Spleen (tissue), 7 donors: ENCODE results near the gene ZNF30.

Source experiments
- CTCF ChIP-seq, 11 experiments: fragments of 200-600 bp in 7 of 11; fragments of 450-650 bp in 4 of 11; sonication (generic) in 4 of 11; IDR thresholded peaks in 8 of 11; conservative IDR thresholded peaks in 3 of 11; 1 replicate in 7 of 11; 2 replicates in 4 of 11; pipeline versions ENCODE4 v1.4.0 to v1.8.0; 2016 to 2021; ENCODE audit warnings: antibody characterized with exemption in 11 of 11, inconsistent platforms in 4 of 11, mild to moderate bottlenecking in 1 of 11
- POLR2A ChIP-seq, 3 donors: fragments of 450-650 bp; IDR thresholded peaks; one replicate each; pipeline ENCODE4 v1.5.1; 2017; ENCODE audit warnings: antibody characterized with exemption in 3 of 3, mild to moderate bottlenecking in 1 of 3
- POLR2AphosphoS5 ChIP-seq, 3 donors: sonication (generic); formaldehyde crosslinking; IDR thresholded peaks; one replicate each; pipeline ENCODE4 v1.5.1; 2017; ENCODE audit warnings: antibody characterized with exemption in 3 of 3
- donor health status: DM: no; HTN: no; CAD: no; lungs with moderate emphysema.
- donor health status: DM: no; HTN: no; CAD: no.
- donor health status: DM: no; HTN: no; CAD: no.

- TF ChIP-seq CTCF (IDR thresholded peaks at IDR 0.05 in 8 of 11, conservative IDR thresholded peaks at IDR 0.05 in 3 of 11), result no peak
- TF ChIP-seq POLR2A (IDR thresholded peaks at IDR 0.05), result no peak
- no peak for TF ChIP-seq POLR2AphosphoS5 (IDR thresholded peaks at IDR 0.05)
Measured at GRCh38 chr19:34960940-34961679, 34.4 kb downstream of the ZNF30 start.
